Measurements from ENCODE around the gene UQCRHL.
A peak's percentile ranks its signal among the peaks of the same experiment; 100 is the strongest.
"Not testable (repeated sequence)": the region's sequence is repeated elsewhere in the genome, so short reads cannot be mapped to it uniquely, and the experiment has no call there.

UQCRHL gene

GRCh38 chr1:15807549-15807948, at the start of gene UQCRHL:
UQCRHL (minus strand) TSS chr1:15807649; CDS start chr1:15807649, 0 bp downstream.
- not testable (repeated sequence) for DNase-seq (ENCODE audit: low spot score)

GRCh38 chr1:15856888-15857287, 49.4 kb upstream of the UQCRHL start:
- no peak for DNase-seq (ENCODE audit: low spot score)

GRCh38 chr1:15852828-15853302, 45.4 kb upstream of the UQCRHL start:
- DNase-seq (ENCODE audit: low spot score): no peak

GRCh38 chr1:15852036-15852827, 44.8 kb upstream of the UQCRHL start:
- no peak for DNase-seq (ENCODE audit: low spot score)

- no peak for DNase-seq (ENCODE audit: low spot score)
These were observed 44.0 kb upstream of the UQCRHL start for GRCh38 chr1:15851210-15852035.

- DNase-seq (ENCODE audit: low spot score): no peak
These were observed 43.1 kb upstream of the UQCRHL start for GRCh38 chr1:15850471-15851001.

GRCh38 chr1:15849775-15850324, 42.4 kb upstream of the UQCRHL start:
- DNase-seq (ENCODE audit: low spot score): peak; percentile 44

- peak; percentile 65 for DNase-seq (ENCODE audit: low spot score)
These were observed 41.7 kb upstream of the UQCRHL start for GRCh38 chr1:15848929-15849774.

- DNase-seq (ENCODE audit: low spot score): peak; percentile 36
These were observed 40.9 kb upstream of the UQCRHL start for GRCh38 chr1:15848143-15848928.

GRCh38 chr1:15847893-15848142, 40.4 kb upstream of the UQCRHL start:
- DNase-seq (ENCODE audit: low spot score): no peak

- peak; percentile 99 for DNase-seq (ENCODE audit: low spot score)
These were observed 39.8 kb upstream of the UQCRHL start, which contains the start of gene SPEN for GRCh38 chr1:15847100-15847892. SPEN (plus strand) TSS chr1:15847707; CDS start chr1:15848068, 361 bp downstream.

- not testable (repeated sequence) for DNase-seq (ENCODE audit: low spot score)
These were observed 38.6 kb upstream of the UQCRHL start for GRCh38 chr1:15846056-15846455.

- DNase-seq (ENCODE audit: low spot score): no peak
These were observed 36.5 kb upstream of the UQCRHL start for GRCh38 chr1:15843826-15844572.

GRCh38 chr1:15838721-15839120, 31.3 kb upstream of the UQCRHL start:
- DNase-seq (ENCODE audit: low spot score): no peak

GRCh38 chr1:15837931-15838330, 30.5 kb upstream of the UQCRHL start:
- no peak for DNase-seq (ENCODE audit: low spot score)

GRCh38 chr1:15836772-15837669, 29.6 kb upstream of the UQCRHL start:
- DNase-seq (ENCODE audit: low spot score): peak; percentile 20

GRCh38 chr1:15836511-15836771, 29.0 kb upstream of the UQCRHL start:
- DNase-seq (ENCODE audit: low spot score): not testable (repeated sequence)

- peak; percentile 99 for DNase-seq (ENCODE audit: low spot score)
These were observed 28.5 kb upstream of the UQCRHL start for GRCh38 chr1:15835741-15836510.

All from activated CD4-positive, alpha-beta T cell treated with anti-CD3 and anti-CD28 coated beads, Interleukin-2, Interleukin-4, amounts not matched to agents 100 ng/mL and 50 ng/mL, durations not matched to agents 16 hours and 8 hours (primary cell).